Testis (tissue), 3 donors: ENCODE results near the gene EIF4B. TPM values are rescaled to one million over a fixed set of nuclear protein-coding genes. Genes with fewer than 3 reads are reported as not detected.

Source experiments
- DNase-seq: peaks from one replicate; pipeline ENCODE4 v3.0.0-alpha.2; 2019
- H3K27ac ChIP-seq, 2 donors: fragments of 200-600 bp; sonication (generic); one replicate each; pipeline ENCODE4 v1.5.1; 2019
- H3K27me3 ChIP-seq: fragments of 200-600 bp; sonication (generic); one replicate; pipeline ENCODE4 v1.5.1; 2019
- H3K36me3 ChIP-seq: fragments of 200-600 bp; sonication (generic); one replicate; pipeline ENCODE4 v1.5.1; 2017; ENCODE audit warnings: low read depth; ENCODE audit errors: missing control alignments
- H3K4me1 ChIP-seq: fragments of 200-600 bp; sonication (generic); one replicate; pipeline ENCODE4 v1.5.1; 2019
- H3K4me3 ChIP-seq, 2 donors: fragments of 200-600 bp; sonication (generic); one replicate each; pipeline ENCODE4 v1.5.1; 2017 to 2019
- H3K9me3 ChIP-seq: fragments of 200-600 bp; sonication (generic); one replicate; pipeline ENCODE4 v1.5.1; 2017
- POLR2A ChIP-seq: fragments of 450-650 bp; IDR thresholded peaks from one replicate; pipeline ENCODE4 v1.6.1; 2017; ENCODE audit warnings: antibody characterized with exemption, mild to moderate bottlenecking, moderate library complexity
- WGBS, 2 donors: methylation state at CpG; one replicate each; pipeline ENCODE4 v1.1.5; 2018; 5-methylcytosine and 5-hydroxymethylcytosine counted together
- intact Hi-C: fragments of 100-400 bp; cut with DNase I; formaldehyde crosslinking; loops from one replicate; pipeline ENCODE4 v1.15.1; 2023; ENCODE audit warnings: low total_unique reads
- polyA plus RNA-seq: library from polyadenylated mRNA; stranded (reverse); fragments of 350-450 nt; fragmentation: Illumina TruSeq; extraction: RNeasy Lipid Tissue Mini Kit (QIAGEN cat#74804); gene quantifications from one replicate; pipeline ENCODE4 v1.2.3, GENCODE V29; 2014; ENCODE audit warnings: low read depth, low replicate concordance; ENCODE audit not compliant: insufficient read depth
- total RNA-seq, 2 donors: library from RNA; depleted of rRNA; stranded (reverse); fragments of >200 nt; gene quantifications; one replicate each; pipeline ENCODE4 v1.2.3, GENCODE V29; 2016
- TF ChIP-seq, protein P1 (sequence below), 3 experiments: fragments of 450-650 bp in 2 of 3; fragments of 200-600 bp in 1 of 3; sonication (generic) in 1 of 3; IDR thresholded peaks; one replicate each; pipeline ENCODE4 v1.5.1; 2016 to 2019; ENCODE audit warnings: antibody characterized with exemption in 3 of 3, mild to moderate bottlenecking in 2 of 3, moderate library complexity in 1 of 3

EIF4B gene
- total and polyA plus RNA-seq, 3 donors from 2014 or later: 219 to 305 (median 249) TPM

DNA sequence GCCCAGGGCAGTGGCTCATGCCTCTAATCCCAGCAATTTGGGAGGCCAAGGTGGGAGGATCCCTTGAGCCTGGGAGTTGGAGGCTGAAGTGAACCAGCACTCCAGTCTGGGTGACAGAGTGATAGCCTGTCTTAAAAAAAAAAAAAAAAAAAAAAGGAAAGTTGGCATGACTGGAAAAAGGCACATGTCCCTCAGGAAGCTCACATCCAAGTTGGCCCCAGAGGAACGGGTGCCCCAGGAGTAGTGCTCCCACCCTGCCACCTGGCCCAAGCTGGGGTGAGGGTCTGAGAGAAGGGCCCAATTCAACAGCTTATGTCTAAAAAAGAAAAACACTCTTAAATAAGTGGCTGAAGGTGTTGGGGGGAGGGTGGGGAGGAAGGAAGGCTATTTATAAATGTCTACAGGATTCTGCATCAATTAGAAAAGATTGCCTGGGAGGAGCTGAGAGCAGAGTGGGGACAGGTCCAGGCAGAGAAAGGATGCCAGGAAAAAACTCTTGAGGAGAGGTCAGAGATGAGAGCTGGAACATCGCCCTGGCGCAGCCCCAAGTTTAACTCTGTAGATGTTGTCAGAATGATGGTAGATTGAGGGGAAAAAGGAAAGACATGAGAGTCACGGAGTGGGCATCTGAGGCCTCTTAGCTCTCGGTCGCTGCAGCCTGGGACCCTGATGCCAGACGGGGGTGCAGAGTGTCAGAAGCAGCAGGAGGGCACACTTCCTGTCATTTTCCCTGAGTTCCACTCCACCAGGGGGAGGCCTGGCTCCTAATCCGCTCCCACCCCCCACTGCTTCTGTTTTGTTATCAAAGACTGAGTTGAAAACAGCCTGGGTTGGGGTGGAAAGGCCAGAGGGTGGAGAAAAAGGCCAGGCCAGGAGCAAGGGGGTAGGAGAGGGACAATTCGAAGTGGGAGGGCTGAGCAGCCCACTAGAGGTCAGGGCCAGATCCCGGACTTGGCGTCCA is 65.6 kb downstream of the EIF4B start:
- H3K36me3 ChIP-seq: no peaks in the 10 kb centered on the region
- no peaks in the 10 kb centered on the region for H3K27me3 ChIP-seq
- intact Hi-C loops: loop anchor here (2.0 kb wide), 1 partner anchor 25 kb away; the partner anchor contains the start of gene IGFBP6
- H3K4me1 ChIP-seq: peaks cover 57% of the 10 kb centered on the region
- H3K9me3 ChIP-seq: no peaks in the 10 kb centered on the region
- no peak overlapping the region for H3K4me3 ChIP-seq
- peak overlapping the region; percentile 56 to 86 for H3K27ac ChIP-seq
- TF ChIP-seq, protein P1, sequence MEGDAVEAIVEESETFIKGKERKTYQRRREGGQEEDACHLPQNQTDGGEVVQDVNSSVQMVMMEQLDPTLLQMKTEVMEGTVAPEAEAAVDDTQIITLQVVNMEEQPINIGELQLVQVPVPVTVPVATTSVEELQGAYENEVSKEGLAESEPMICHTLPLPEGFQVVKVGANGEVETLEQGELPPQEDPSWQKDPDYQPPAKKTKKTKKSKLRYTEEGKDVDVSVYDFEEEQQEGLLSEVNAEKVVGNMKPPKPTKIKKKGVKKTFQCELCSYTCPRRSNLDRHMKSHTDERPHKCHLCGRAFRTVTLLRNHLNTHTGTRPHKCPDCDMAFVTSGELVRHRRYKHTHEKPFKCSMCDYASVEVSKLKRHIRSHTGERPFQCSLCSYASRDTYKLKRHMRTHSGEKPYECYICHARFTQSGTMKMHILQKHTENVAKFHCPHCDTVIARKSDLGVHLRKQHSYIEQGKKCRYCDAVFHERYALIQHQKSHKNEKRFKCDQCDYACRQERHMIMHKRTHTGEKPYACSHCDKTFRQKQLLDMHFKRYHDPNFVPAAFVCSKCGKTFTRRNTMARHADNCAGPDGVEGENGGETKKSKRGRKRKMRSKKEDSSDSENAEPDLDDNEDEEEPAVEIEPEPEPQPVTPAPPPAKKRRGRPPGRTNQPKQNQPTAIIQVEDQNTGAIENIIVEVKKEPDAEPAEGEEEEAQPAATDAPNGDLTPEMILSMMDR (IDR thresholded peaks at IDR 0.05): peak in 1 of 3 experiments; percentile 17
- TF ChIP-seq POLR2A: no peak
- WGBS, 2 donors: 40 to 61% methylated on average over 10 to 11 of the region's 11 CpGs
- DNase-seq: peak; percentile 89

DNA sequence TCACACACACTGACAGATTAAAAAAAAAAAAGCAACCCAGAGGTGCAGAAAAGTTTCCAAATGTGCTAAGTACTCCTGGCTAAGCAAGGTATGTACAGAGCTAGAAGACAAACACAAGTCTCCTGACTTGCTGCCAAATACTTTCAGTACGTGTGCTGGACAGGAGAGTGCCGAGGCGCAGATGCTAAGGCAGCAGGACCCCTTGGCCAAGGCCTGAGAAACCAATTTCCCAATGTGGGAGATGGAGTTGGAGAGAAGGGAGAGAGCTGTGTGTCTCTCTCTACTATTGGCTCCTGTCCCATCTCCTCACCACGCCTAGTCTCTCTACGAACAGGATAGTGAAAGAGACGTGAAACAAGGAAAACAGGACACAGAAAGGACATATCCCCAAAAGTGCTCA is 67.6 kb downstream of the EIF4B start:
- DNase-seq: no peak
- Histone ChIP-seq H3K9me3 (no peaks in the 10 kb centered on the region), H3K27me3 (no peaks in the 10 kb centered on the region), H3K36me3 (no peaks in the 10 kb centered on the region), H3K4me3 (no peak overlapping the region), H3K4me1 (peaks cover 48% of the 10 kb centered on the region), H3K27ac (peak overlapping the region in 1 of 2 donors; percentile 86)
- 53 to 62% methylated on average over 6 of the region's 6 CpGs for WGBS, 2 donors
- intact Hi-C loops: no loop called here
- TF ChIP-seq, protein P1 (IDR thresholded peaks at IDR 0.05): no peak
- no peak for TF ChIP-seq POLR2A

DNA sequence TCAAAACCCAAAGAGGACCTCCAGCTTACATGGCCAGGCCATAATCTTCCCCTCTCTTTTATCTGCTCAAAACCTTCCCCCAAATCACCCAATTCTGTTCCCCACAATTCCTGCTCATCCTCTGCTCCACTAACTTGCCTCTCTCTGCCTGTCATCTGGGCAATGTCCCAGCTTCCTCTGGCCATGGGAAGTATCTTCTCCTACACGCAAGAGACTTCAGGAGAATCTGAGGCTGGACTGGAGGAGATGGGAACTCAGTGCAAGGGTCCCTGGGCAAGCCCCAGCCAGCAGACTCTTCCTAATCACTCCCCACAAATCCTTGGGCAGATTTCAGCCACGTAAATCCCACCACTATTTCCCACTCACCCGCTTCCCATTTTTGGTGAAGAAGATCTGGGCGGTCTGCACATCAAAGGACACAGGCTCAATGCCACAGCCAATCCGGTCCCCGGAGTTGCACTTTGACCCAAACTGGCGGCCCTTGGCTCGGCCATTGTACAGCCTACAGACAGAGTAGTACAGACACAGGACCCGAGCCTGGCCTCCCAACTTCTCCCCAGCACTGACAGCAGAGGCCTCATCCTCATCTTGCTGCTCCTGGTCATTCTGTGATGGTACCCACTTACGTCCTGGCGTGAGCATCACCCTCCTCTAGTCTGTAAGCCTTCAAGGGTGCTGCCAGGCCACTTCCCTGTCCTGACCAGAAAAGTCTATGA is 68.2 kb downstream of the EIF4B start:
- Histone ChIP-seq H3K4me3 (no peak overlapping the region), H3K4me1 (peaks cover 43% of the 10 kb centered on the region), H3K9me3 (no peaks in the 10 kb centered on the region), H3K27ac (peak overlapping the region in 1 of 2 donors; percentile 86), H3K27me3 (no peaks in the 10 kb centered on the region), H3K36me3 (no peaks in the 10 kb centered on the region)
- intact Hi-C loops: no loop called here
- no peak for DNase-seq
- TF ChIP-seq, protein P1 (IDR thresholded peaks at IDR 0.05): no peak
- no peak for TF ChIP-seq POLR2A
- WGBS, 2 donors: 78 to 88% methylated on average over 8 to 11 of the region's 11 CpGs

DNA sequence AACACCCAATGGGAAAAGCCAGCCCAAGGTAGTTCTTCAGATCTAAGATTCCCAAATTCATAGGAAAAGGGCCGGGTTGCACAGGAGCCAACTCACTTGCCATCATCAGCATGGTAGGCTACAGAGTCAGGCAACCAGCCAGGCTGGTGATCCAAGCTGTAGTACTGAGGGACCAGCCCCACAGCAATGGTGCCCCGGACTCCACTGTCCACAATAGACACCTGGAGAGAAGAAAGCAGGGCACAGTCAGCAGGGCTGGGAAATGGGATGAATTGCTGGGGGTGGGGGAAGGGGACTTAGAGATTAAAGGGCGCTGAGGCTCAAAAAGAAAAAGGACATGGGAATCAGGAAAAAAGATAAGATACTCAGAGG is 68.7 kb downstream of the EIF4B start:
- no peak overlapping the region for H3K4me3 ChIP-seq
- WGBS, 2 donors: 85 to 94% methylated on average over 3 of the region's 3 CpGs
- DNase-seq: no peak
- no peak for TF ChIP-seq POLR2A
- TF ChIP-seq, protein P1 (IDR thresholded peaks at IDR 0.05): no peak
- H3K27ac ChIP-seq: peak overlapping the region in 1 of 2 donors; percentile 86
- no peaks in the 10 kb centered on the region for H3K27me3 ChIP-seq
- intact Hi-C loops: no loop called here
- H3K36me3 ChIP-seq: no peaks in the 10 kb centered on the region
- H3K4me1 ChIP-seq: peaks cover 40% of the 10 kb centered on the region
- H3K9me3 ChIP-seq: no peaks in the 10 kb centered on the region
